DMS114 treated with DMSO at 0.1 percent for 48 hours (cell line): ENCODE measurements around the gene SNPH.
A peak's percentile ranks its signal among the peaks of the same experiment; 100 is the strongest.
"Not testable (repeated sequence)": the region's sequence is repeated elsewhere in the genome, so short reads cannot be mapped to it uniquely, and the experiment has no call there.

Experiments used
- DNase-seq: peaks from one replicate; lab custom pipeline; 2025; ENCODE audit not compliant: unreplicated experiment; lab: John Stamatoyannopoulos, UW

SNPH gene, protein sequence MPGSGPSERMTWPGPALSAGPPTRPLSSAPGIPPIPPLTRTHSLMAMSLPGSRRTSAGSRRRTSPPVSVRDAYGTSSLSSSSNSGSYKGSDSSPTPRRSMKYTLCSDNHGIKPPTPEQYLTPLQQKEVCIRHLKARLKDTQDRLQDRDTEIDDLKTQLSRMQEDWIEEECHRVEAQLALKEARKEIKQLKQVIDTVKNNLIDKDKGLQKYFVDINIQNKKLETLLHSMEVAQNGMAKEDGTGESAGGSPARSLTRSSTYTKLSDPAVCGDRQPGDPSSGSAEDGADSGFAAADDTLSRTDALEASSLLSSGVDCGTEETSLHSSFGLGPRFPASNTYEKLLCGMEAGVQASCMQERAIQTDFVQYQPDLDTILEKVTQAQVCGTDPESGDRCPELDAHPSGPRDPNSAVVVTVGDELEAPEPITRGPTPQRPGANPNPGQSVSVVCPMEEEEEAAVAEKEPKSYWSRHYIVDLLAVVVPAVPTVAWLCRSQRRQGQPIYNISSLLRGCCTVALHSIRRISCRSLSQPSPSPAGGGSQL

DNA sequence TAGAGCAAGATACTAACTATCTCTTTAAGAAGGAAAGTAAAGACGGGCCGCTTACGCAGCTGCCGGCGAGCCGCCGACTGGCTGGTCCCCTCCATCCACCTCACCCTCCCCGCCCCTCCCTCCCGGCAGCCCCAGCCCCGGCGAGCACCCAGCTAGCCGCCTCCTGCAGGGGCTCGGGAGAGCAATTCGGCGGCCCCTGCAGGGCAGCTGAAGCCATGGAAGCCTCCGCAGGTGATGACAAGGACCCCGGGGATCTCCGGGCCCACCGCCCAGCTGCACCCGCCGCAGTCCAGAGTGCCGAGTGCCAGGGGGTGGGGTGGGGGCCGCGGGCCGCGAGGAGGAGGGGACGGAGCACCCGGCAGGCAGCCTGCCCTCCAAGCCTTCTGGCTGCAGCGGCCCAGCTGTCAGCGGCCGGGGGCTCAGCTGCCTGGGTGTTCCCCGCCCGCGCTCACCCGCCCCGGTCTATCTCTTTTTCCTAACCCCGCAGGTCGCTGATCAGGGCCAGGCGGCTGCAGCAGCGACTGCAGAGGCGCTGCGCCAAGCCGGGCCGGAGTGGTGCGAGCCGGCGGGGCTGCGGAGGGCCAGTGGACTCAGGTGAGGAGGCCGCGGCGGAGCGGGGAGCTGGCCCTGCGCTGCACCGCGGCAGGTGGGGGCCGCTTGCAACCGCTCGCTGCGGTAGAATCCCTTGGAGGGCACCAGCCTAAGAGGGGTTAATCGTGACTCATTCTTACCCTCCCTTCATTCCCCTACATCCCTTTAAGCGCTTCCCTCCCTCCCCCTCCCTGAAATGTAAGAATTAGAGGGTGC lies at the start of gene SNPH:
Gene SNPH, plus strand, starts transcription at position 128 of the 807 bp plus-strand sequence. CDS start 29,946 bp downstream, outside the sequence.
- DNase-seq = peak; percentile 68

DNA sequence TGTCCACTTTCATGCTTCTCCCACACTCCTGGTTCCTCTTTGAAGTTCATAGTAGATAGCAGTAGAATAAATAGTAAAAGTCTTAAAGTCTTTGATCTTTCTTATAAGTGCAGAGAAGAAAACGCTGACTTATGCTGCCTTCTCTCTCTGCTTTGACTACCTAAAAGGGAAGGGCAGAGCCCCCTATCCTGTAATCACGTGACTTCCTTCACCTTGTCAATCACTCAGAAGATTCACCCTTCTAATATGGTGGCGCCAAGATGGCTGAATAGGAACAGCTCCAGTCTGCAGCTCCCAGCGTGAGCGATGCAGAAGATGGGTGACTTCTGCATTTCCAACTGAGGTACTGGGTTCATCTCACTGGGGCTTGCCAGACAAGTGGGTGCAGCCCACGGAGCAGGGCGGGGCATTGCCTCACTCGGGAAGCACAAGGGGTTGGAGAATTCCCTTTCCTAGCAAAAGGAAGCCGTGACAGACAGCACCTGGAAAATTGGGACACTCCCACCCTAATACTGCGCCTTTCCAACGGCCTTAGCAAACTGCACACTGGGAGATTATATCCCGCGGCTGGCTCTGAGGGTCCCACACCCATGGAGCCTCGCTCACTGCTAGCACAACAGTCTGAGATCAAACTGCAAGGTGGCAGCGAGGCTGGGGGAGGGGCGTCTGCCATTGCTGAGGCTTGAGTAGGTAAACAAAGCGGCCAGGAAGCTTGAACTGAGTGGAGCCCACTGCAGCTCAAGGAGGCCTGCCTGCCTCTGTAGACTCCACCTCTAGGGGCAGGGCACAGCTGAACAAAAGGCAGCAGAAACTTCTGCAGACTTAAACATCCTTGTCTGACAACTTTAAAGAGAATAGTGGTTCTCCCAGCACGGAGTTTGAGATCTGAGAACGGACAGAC lies 49.3 kb upstream of the SNPH start:
- DNase-seq = not testable (repeated sequence)

DNA sequence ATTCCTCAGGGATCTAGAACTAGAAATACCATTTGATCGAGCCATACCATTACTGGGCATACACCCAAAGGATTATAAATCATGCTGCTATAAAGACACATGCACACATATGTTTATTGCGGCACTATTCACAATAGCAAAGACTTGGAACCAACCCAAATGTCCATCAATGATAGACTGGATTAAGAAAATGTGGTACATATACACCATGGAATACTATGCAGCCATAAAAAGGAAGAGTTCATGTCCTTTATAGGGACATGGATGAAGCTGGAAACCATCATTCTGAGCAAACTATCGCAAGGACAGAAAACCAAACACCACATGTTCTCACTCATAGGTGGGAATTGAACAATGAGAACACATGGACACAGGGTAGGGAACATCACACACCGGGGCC lies 43.3 kb upstream of the SNPH start:
- not testable (repeated sequence) for DNase-seq

DNA sequence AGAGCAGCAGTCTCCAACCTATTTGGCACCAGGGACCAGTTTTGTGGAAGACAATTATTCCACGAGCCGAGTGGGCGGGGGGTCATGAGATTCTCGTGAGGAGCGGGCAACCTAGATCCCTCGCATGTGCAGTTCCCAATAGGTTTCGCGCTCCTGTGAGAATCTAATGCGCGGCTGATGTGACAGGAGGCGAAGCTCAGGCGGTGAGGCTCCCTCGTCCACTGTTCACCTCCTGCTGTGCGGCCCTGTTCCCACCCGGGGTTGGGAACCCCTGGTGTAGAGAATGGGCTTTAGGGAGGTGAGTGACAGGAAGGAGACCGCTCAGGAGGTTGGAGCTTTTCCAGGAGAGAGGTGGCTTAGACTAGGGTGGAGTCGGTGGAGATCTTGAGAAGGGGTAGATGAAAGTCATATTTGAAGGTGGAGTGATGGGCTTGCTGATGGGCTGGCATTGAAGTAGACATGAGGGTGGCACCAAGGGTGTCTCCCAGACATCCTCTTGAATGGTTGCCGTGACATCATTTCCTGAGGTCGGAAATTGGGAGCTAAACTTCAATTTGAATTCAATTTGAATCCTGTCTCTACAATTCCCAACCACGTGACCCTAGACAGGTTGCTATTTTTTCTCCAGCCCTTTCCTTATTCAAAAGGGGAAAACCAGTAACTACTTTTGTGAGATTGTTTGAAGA lies 41.7 kb upstream of the SNPH start:
- DNase-seq = no peak

DNA sequence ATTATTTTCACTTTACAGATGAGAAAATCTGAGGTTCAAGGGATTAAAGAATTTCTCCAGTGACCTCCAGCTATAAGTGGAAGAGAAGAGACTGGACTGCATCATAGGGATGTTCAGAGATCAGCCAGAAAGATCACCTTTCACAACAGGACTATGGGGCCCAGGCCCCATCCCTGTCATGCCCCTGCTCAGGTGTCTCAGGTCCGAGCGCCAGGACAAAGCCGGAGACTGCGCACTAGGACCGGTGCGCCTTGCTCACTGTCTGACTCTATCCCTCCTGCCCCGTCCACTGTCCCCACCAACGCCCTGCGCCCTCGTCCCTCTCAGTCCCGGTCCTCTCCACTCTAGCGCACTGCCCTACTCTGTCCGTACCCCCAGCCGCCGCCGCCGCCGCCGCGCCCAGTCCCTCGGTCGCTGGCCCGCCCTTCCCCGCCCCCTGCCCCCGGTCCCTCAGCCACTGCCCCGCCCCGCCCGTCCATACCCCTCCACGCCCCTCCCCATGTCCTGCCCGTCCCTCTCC lies 40.8 kb upstream of the SNPH start:
- DNase-seq = peak; percentile 49

DNA sequence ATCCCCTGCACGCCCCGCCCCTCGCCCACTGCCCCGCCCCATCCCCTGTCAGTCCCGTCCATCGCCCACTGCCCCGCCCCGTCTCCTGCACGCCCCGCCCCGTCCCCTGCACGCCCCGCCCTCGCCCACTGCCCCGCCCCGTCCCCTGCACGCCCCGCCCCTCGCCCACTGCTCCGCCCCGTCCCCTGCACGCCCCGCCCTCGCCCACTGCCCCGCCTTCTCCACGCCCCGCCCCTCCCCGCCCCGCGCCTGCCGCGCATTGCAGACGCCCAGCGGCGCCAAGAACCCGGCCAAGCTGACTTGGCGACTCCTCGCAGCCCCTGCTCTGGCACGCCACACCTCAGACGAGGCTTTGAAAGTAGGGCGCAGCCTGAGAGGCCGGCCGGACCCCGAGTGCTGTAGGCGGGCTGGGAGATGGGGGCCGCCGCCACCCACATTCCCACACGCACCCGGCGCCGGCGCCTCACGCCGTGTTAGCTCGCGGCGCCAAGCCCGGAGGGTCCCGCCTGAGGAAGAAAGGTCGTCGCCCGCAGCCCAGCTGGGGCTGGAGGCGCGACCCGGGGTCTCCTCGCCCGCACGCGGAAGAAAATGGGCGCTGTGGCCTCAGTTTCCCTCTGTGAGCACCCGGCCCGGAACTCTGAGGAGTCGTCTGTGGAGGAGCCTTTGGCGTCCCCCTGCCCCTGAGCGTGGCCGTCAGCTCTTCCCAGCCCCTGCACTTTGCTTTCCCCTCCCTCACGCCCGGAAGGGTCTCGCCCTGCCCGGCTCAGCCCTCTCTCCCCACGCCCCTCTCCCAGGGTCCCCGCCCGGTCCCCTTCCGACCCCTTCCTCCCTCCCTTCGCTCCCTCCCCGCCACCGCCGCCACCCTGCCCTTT lies 40.1 kb upstream of the SNPH start, which contains the start of gene RAD21L1:
Gene RAD21L1, plus strand, starts transcription at position 262 of the 872 bp plus-strand sequence. CDS start 2,410 bp downstream, outside the sequence.
- no peak for DNase-seq

DNA sequence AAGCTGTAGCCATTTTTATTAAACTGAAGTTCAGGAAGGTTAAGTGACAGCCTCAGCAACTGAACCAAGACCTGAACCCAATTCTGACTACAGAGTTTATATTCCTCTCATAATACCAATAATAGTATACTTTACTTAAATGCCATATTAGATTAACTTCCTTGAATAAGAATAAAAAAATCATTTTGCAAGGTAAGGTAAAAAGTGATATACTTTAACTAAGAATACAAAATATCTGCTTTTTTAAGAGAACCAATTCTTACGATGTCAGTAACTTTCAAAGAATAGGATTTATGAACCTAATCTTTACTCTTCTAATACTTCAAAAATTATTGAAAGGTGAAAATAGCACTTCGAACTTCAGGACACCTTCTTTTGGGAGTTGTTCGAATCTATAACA lies 36.6 kb upstream of the SNPH start:
- DNase-seq = no peak

DNA sequence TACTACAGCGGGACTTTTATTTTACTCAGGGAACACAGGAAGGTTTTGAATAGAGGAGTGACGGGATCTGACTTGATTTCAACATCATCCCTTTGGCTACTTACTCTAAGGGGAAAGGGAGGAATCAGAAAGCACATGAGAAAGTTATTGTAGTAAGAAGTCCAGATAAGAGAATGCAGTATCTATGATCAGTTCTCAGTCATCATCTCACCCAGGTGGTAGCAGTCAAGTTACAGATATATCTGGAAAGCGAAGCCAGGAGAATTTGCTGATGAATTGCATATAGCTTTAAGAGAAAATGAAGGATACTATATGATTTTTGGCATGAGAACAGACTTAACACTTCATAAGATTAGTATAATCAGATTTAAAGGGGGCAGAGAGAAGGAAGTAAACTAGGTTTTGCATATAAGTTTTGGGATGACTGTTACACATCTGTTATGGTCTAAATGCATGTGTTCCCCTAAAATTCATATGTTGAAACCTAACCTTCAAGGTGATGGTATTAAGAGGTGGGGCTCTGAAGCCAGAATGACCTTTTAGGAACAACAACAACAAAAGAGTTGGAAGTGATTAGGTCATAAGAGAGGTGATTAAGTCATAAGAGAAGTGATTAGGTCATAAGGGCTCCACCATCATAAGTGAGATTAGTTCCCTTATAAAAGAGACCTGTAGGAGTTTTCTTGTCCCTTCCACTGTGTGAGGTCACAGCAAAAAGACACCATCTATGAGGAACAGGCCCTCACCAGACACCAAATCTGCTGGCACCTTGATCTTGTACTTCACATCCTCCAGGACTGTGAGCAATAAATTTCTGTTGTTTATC lies 33.6 kb upstream of the SNPH start:
- no peak for DNase-seq

DNA sequence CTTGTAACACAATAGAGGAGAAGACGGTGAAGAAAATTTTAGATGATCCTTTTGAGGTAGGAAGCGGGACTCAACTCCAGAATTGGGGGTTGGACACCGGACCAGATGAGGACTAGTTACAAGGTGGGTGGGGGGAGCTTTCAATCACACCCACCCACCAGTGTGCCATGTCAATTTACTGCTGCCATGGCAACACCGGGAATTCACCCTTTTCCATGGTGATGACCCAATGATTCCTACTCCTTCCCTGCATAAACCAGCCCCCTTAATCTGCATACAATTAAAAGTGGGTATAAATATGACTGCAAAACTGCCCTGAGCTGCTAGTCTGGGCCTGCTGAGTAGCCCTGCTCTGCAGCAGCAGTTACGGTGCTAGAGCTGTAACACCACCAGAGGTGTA lies 25.5 kb upstream of the SNPH start:
- DNase-seq = no peak

DNA sequence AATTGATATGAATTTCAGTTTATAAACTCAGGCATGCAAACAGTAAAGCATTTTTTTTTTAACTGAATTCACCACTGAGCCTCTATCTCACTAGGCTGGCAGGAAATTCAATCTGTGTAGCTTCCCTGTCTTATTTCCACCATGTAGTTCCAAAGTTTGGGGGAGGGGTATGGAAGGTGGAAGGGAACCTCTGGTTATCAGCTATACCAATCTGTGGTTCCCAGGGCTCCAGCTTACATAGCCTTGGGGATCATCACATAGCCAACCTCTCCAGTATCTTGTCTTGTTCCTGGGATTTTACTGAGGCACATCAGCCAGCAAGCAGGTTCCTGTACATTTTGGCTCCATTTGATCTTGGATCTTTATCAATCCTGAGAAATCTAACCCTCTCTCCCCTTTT lies 24.6 kb upstream of the SNPH start:
- no peak for DNase-seq

DNA sequence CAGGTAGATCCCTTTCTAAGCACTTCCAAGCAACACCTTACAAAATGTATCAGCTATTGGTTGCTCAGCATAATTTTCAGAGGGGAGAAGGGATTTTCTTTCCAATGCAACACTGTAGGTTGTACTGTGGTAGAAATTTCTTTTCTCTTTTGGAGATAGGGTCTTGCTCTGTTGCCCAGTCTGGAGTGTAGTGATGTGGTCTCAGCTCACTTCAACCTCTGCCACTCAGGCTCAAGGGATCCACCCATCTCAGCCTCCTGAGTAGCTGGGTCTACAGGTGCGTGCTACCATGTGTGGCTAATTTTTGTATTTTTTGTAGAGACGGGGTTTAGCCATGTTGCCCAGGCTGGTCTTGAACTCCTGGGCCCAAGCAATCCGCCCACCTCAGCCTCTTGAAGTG lies 24.0 kb upstream of the SNPH start:
- DNase-seq = no peak

DNA sequence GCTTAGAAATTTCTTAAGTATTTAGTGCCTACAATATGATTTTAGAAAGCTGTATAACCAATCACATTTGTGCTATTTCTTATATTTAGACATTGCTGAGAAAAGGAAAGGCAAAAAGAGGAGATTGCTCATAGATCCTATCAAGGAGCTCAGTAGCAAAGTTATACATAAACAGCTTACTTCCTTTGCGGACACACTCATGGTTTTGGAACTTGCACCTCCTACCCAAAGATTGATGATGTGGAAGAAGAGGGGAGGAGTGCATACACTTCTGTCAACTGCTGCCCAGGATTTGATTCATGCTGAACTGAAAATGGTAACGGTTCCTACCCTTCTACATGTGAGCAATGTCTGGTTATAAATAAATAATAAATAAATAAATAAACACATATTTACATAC lies 23.6 kb upstream of the SNPH start:
- no peak for DNase-seq

DNA sequence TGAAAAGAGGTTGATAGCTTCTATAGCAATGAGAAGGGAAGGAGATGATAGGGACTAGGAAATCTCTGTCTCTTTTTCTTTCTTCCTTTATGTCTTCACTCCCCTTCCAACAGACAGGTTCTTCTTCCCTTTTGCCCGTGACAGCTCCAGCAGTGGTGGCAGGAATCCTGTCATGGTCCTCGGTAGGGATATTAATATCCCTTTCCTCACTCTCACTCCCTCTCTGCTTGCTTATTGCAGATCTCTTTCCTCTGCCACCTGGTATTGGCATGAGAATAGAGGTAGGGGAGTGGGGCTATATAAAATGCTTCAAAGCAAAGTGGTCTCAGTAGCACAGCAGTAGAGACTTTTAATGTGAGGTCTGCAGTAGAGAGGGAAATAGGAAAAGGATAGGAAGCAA lies 20.5 kb upstream of the SNPH start:
- DNase-seq = no peak

DNA sequence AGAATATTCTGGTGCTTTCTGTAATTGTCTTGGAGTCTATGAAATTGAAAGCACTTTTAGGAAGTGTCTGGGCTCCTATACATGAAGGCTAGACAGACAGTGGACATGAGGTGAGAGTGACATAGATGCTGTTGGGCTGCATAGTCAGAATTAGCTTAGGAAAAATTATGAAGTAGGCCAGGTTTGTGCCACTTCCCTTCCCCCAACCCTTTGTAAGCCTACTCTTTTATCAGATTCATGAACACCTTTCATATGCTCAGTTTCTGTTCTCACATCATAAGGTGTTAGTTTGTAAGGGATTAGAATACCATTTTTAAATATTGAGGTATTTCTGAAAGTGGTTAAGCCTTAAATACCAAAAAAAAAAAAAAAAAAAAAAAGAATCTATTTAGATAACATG lies 18.4 kb upstream of the SNPH start:
- DNase-seq = no peak

DNA sequence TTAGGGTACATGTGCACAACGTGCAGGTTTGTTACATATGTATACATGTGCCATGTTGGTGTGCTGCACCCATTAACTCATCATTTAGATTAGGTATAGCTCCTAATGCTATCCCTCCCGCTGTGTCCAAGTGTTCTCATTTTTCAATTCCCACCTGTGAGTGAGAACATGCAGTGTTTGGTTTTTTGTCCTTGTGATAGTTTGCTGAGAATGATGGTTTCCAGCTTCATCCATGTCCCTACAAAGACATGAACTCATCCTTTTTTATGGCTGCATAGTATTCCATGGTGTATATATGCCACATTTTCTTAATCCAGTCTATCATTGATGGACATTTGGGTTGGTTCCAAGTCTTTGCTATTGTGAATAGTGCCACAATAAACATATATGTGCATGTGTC lies 15.8 kb upstream of the SNPH start:
- DNase-seq = not testable (repeated sequence)

DNA sequence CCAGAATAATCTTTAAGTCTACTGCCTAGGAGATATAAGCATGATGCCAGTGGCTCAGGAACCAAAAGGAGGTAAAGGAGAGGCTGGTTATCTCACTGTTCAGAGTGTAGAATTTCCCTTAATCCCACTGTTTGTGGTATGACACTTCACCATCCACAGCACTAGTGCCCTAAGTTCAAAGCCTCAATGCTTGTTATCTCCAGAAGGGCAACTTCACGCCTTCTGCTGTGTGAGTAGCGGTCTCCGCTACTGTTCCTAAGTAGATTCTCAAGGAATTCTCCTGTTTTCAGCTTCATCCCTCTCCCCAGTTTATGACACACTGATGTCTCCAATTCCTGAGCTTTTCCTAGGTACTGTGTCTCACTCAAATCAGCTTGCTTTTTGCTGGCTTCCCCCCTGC lies 13.7 kb upstream of the SNPH start:
- DNase-seq = no peak

DNA sequence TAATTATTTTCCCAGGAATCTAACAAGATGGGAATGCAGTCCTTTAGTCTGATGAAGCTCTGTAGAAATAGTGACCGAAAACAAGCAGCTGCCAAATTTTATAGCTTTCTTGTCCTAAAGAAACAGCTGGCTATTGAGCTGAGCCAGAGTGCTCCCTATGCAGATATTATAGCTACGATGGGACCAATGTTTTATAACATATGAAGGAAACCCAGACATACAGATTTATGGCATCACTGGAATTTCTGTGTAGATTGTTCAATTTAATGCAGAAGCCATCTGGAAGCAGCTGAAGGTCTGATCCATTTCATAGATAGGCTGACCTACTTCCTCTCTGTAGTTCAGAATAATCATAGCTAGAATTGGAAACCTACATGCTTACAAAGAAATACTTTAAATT lies 11.8 kb upstream of the SNPH start:
- DNase-seq = no peak

DNA sequence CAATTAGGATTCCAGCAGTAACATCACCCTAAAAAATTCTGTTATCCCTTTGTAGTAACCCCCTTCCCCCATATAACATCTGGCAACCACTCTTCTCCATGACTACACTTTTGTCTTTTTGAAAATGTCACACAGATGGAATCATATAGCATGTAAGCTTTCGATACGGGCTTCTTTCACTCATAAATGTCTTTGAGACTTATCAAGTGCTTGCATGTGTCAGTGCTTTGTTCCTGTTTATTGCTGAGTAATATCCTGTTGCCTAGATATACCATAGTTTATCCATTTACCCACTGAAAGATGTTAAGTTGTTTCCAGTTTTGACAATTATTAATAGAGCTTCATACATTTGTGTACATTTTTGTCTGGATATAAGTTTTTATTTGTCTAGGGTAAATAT lies 10.4 kb upstream of the SNPH start:
- DNase-seq = no peak
